ENCODE results near the gene GPATCH2.
"Not testable (repeated sequence)": the region's sequence is repeated elsewhere in the genome, so short reads cannot be mapped to it uniquely, and the experiment has no call there.

The GPATCH2 gene

GRCh38 chr1:217433664-217434063, 197.2 kb downstream of the GPATCH2 start:
- no peak for DNase-seq

- no peak for DNase-seq
Measured at GRCh38 chr1:217432339-217432738, 198.6 kb downstream of the GPATCH2 start.

GRCh38 chr1:217431395-217431794, 199.5 kb downstream of the GPATCH2 start:
- no peak for DNase-seq

GRCh38 chr1:217425422-217425821, 205.5 kb downstream of the GPATCH2 start:
- no peak for DNase-seq

GRCh38 chr1:217419194-217419551, 211.7 kb downstream of the GPATCH2 start:
- DNase-seq, result no peak

GRCh38 chr1:217418269-217419193, 212.4 kb downstream of the GPATCH2 start:
- no peak for DNase-seq

- no peak for DNase-seq
Measured at GRCh38 chr1:217417363-217417762, 213.5 kb downstream of the GPATCH2 start.

GRCh38 chr1:217407534-217408001, 223.3 kb downstream of the GPATCH2 start:
- no peak for DNase-seq

GRCh38 chr1:217403026-217403720, 227.7 kb downstream of the GPATCH2 start:
- DNase-seq, result no peak

GRCh38 chr1:217402301-217402700, 228.6 kb downstream of the GPATCH2 start:
- no peak for DNase-seq

GRCh38 chr1:217393896-217394295, 237.0 kb downstream of the GPATCH2 start:
- DNase-seq, result peak; percentile 5

GRCh38 chr1:217392441-217392840, 238.4 kb downstream of the GPATCH2 start:
- DNase-seq, result no peak

- no peak for DNase-seq
Measured at GRCh38 chr1:217389895-217390294, 241.0 kb downstream of the GPATCH2 start.

- no peak for DNase-seq
Measured at GRCh38 chr1:217388522-217389065, 242.3 kb downstream of the GPATCH2 start.

- not testable (repeated sequence) for DNase-seq
Measured at GRCh38 chr1:217381773-217382172, 249.1 kb downstream of the GPATCH2 start.

- not testable (repeated sequence) for DNase-seq
Measured at GRCh38 chr1:217379804-217380203, 251.1 kb downstream of the GPATCH2 start.

- no peak for DNase-seq
Measured at GRCh38 chr1:217379336-217379735, 251.6 kb downstream of the GPATCH2 start.
